ENCODE results near the gene ATP8B2.
"Not testable (repeated sequence)": the region's sequence is repeated elsewhere in the genome, so short reads cannot be mapped to it uniquely, and the experiment has no call there.

Gene ATP8B2

DNA sequence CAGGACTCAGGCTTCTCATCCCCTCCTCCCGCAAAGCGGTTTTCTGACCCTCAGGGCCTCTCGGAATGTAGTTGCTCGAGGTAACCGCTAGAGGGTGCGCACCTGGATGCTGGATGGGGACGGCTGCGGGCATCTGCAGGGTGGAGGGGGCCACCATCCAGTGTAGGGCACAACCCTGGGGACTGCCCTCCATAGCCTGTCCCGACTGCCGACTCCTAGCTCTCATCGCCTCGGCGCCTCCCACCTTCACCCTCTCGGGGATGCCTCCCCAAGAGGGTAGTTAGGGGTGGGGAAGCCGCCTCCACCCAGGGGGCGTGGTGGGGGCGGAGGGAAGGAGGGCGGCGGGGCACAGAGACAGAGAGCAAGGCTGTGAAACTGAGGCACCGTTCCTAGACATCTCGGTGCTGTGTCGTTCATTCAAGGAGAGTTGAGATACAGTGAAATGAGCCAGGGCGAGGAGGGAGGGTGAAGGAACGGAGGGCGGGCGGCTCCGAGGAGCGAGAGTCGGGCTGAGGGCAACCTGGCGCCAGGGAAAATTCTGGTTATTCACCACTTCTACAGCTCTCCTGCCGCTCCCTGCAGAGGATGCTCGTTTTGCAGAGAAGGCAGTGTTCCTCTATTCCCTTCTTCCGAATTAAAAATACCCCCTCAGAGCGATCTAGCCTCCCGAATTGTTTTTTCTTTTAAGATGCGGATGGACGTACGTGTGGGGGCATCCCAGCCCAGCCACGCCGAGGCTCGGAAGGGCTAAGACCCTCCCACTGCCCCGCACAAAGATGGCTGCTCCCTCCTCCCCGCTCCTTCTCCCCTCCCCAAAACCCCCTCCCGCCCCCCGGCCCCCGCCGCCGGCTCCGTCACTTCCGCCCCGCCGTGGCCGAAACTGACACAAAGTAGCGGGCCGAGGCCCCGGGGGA lies at the start of gene ATP8B2:
ATP8B2 (plus strand) TSS at position 857 of the 914 bp plus-strand sequence. CDS start 2,617 bp downstream, outside the sequence.
- in situ Hi-C loops (cut with HindIII; ENCODE audit: low sequenced_read_pairs): no loop called here

- in situ Hi-C loops (cut with HindIII; ENCODE audit: low sequenced_read_pairs): no loop called here
These were observed 48.5 kb upstream of the ATP8B2 start for GRCh38 chr1:154276797-154277196.

DNA sequence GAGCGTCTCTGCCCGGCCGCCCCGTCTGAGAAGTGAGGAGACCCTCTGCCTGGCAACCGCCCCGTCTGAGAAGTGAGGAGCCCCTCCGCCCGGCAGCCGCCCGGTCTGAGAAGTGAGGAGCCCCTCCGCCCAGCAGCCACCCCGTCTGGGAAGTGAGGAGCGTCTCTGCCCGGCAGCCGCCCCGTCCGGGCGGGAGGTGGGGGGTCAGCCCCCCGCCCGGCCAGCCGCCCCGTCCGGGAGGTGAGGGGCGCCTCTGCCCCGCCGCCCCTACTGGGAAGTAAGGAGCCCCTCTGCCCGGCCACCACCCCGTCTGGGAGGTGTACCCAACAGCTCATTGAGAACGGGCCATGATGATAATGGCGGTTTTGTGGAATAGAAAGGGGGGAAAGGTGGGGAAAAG lies 37.7 kb upstream of the ATP8B2 start:
- in situ Hi-C loops (cut with HindIII; ENCODE audit: low sequenced_read_pairs): not testable (repeated sequence)

DNA sequence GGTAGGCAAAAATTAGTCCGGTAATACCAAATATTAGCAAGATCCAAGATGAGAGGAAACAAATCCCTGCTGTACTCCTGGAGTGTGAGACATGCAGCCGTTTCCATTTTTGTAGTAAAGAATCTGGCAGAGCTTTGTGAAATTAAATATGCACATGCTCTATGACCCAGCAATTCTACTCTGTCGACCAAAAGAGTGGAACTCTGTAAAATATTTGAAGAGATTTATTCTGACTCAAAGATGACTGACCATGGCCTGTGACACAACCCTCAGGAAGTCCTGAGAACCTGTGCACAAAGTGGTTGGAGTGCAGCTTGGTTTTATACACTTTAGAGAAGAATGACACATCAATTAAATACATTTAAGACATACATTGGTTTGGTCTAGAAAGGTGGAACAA lies 36.7 kb upstream of the ATP8B2 start:
- in situ Hi-C loops (cut with HindIII; ENCODE audit: low sequenced_read_pairs): no loop called here

GRCh38 chr1:154290921-154291320 lies 34.4 kb upstream of the ATP8B2 start:
- in situ Hi-C loops (cut with HindIII; ENCODE audit: low sequenced_read_pairs): no loop called here

DNA sequence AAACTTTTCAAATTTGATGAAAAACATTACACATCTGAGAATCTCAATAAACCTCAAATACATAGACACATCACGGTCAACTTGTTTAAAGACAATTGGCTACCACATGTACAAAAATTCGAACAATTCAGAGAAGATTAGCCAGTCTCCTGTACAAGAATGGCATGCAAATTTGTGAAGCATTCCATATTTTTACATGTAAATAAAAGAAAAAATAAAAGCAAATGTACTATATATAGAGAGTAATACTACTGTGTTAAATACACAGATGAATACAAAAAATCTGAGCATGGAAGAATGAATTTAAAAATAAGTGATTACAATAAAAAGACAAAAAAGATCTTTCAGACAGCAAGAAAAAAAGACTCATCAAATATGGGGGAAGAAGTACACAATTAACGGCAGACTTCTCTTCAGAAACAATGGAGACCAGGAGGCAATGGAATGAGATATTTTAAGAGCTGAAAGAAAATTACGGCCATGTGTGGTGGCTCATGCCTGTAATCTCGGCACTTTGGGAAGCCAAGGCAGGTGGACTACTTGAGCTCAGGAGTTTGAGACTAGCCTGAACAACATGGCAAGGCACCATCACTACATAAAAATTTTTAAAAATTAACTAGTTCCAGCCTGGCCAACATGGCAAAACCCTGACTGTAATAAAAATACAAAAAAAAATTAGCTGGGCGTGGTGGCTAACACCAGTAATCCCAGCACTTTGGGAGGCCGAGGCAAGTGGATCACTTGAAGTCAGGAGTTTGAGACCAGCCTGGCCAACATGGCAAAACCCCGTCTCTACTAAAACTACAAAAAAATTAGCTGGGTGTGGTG lies 29.7 kb upstream of the ATP8B2 start:
- in situ Hi-C loops (cut with HindIII; ENCODE audit: low sequenced_read_pairs): no loop called here

DNA sequence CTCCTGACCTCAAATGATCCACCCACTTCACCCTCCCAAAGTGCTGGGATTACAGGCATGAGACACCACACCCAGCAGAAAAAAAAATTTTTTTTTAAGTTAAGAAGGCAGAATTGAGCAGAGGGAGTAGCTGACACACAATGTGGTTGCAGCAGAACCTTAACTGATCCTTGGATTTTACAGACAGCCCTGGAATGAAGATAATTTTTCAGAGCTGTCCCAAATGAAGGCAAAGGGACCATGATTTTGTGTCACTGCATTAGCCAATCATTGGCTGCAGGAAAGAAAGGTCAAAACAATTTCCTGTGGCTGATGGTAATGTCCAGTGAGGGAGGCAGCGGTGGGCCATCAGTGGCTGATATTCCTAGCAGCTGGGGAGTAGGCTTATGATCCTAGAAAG lies 23.7 kb upstream of the ATP8B2 start:
- in situ Hi-C loops (cut with HindIII; ENCODE audit: low sequenced_read_pairs): no loop called here

DNA sequence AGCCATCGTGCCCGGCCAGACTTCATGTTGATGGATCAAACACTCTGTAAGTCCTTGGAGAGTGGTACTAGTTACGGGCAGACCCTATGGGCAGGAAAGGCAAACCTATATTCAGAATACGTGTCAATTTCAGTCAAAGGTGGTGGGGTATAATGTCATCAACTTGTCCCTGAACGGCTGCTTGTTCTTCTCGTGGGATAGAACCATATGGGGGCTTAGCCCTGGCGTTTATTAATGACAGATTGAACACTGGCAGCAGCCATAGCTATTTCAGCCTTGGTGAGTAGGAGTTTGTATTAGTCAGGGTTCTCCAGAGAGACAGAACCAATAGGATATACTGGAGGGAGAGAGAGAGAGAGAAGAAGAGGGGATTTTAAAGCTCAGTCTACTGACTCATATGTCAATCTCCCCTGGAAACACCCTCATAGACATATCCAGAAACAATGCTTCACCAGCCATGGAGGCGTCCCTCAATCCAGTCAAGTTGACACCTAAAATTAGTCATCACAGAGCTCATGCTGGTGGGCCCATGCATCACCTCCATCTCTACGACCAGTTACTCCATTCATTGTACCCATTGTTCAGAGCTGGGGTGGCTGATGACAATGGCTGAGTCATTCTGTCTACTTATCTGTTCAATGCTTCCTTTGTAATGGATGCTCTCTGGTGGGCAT lies 20.5 kb upstream of the ATP8B2 start:
- in situ Hi-C loops (cut with HindIII; ENCODE audit: low sequenced_read_pairs): no loop called here

- in situ Hi-C loops (cut with HindIII; ENCODE audit: low sequenced_read_pairs): no loop called here
These were observed 19.2 kb upstream of the ATP8B2 start for GRCh38 chr1:154306151-154306550.

DNA sequence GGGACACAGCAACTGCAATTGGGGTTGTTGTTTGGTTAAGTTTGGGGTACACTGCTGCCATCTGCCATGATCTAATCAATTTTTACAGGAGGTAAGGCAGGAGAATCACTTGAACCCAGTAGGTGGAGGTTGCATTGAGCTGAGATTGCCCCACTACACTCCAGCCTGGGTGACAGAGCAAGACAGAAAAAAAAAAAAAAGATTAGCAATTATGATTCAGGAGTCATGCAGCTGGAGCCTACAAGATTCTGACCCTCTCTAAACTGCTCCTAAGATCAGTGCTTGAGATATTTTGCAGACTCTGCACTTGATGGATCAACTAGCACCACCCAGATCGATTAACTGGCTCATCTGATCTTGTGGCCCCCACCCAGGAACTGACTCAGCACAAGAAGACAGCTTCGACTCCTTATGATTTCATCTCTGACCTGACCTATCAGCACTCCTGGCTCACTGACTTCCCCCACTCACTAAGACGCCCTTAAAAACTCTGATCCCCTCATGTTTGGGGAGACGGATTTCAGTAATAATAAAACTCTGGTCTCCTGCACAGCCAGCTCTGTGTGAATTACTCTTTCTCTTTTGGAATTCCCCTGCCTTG lies 17.6 kb upstream of the ATP8B2 start:
- in situ Hi-C loops (cut with HindIII; ENCODE audit: low sequenced_read_pairs): not testable (repeated sequence)

DNA sequence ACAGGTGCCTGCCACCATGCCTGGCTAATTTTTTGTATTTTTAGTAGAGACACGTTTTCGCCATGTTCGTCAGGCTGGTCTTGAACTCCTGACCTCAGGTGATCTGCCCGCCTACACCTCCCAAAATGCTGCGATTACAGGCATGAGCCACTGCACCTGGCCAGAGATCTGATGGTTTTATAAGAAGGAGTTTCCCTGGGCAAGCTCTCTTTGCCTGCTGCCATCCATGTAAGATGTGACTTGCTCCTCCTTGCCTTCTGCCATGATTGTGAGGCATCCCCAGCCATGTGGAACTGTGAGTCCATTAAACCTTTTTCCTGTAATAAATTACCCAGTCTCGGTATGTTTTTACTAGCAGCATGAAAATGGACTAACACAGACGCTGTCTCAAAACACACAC lies 16.2 kb upstream of the ATP8B2 start:
- in situ Hi-C loops (cut with HindIII; ENCODE audit: low sequenced_read_pairs): not testable (repeated sequence)

DNA sequence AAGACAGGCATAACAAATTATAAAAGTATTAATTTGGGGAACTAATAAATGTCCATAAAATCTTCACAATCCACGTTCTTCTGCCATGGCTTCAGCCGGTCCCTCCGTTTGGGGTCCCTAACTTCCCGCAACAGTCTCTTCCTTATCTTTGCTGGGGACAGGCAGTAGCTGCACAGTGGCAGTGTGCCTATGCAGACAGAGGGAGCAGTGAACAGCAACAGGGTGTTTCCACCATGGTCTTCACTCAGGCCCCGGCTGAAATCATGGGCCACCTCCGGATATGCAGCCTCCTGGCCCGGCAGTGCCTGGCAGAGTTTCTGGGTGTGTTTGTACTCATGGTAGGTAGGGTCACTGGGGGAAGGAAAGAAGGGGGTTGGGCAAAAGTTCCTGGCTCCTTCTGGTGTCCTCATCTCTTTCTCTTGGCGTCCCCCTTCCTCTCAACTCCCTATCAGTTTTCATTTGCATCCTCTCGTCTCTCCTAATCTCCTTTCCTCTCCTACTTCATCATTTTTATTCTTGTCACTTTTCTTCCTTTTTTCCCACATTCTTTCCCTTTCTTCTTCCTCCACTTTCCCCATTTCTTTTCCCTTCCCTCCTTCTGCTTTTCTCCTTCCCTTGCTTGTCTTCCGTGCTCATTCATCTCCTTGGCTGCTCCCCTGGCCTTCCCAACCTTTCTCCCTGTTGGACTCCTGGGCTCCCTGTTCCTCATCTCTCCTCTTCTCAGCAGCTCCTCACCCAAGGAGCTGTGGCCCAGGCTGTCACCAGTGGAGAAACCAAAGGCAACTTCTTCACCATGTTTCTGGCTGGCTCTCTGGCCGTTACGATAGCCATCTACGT lies 12.9 kb upstream of the ATP8B2 start:
- in situ Hi-C loops (cut with HindIII; ENCODE audit: low sequenced_read_pairs): not testable (repeated sequence)

DNA sequence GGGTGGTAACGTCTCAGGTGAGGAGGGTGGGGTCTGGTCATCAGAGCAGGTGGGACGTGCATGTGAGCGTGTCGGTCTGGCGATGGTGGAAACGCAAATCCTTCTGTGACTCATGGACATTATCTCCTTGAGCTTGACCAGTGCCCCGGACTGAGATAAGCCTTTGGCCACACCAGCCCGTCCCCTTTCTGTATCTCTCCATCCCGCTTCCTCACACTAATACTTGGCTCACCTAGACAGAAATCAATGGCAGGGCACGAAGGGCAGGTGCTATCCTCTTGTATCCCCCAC lies 12.3 kb upstream of the ATP8B2 start:
- in situ Hi-C loops (cut with HindIII; ENCODE audit: low sequenced_read_pairs): no loop called here

DNA sequence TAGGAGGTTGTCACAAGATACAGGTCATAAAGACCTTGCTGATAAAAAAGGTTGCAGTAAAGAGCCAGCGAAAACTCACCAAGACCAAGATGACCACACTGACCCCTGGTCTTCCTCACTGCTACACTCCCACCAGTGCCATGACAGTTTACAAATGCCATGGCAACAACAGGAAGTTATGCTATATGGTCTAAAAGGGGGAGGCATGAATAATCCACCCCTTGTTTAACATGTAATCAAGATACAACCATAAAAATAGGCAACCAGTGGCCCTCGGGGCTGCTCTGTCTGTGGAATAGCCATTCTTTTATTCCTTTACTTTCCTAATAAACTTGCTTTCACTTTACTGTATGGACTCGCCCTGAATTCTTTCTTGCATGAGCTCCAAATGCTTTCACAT lies 11.1 kb upstream of the ATP8B2 start:
- in situ Hi-C loops (cut with HindIII; ENCODE audit: low sequenced_read_pairs): not testable (repeated sequence)

DNA sequence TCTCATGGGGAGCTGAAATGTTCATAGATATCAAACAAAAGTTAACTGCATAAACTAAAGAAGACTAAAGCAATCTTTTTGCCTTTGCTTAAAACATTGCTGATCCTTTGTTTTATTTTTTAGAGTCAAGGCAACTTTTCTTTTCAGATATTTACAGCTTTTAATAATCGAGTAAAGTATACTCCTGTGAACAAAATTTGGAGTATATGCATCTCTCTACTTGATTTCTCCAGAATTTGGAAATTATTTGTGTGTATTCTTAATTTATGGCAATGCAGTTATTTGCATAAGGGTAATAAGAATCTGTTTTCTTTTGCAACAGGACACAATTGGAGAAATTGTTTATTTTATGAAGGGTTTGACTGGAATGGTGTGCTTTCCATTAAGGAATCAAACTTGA lies 8.6 kb upstream of the ATP8B2 start:
- in situ Hi-C loops (cut with HindIII; ENCODE audit: low sequenced_read_pairs): no loop called here

GRCh38 chr1:154318386-154318785 lies 6.9 kb upstream of the ATP8B2 start:
- in situ Hi-C loops (cut with HindIII; ENCODE audit: low sequenced_read_pairs): no loop called here

GRCh38 chr1:154320882-154321608 lies 4.3 kb upstream of the ATP8B2 start, which contains the start of gene AQP10:
Gene AQP10 (plus strand): TSS chr1:154321093. CDS start chr1:154321156, 63 bp downstream.
- in situ Hi-C loops (cut with HindIII; ENCODE audit: low sequenced_read_pairs): no loop called here

DNA sequence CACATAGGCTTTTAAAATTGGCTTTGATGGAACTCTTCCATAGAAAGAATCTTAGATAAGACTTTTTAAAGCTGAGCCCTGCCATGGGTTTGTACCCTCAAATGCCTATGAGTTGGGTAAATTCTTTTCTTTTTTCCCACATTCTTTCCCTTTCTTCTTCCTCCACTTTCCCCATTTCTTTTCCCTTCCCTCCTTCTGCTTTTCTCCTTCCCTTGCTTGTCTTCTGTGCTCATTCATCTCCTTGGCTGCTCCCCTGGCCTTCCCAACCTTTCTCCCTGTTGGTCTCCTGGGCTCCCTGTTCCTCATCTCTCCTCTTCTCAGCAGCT lies 3.8 kb upstream of the ATP8B2 start:
- in situ Hi-C loops (cut with HindIII; ENCODE audit: low sequenced_read_pairs): not testable (repeated sequence)

GRCh38 chr1:154323493-154323892 lies 1.8 kb upstream of the ATP8B2 start:
- in situ Hi-C loops (cut with HindIII; ENCODE audit: low sequenced_read_pairs): no loop called here

DNA sequence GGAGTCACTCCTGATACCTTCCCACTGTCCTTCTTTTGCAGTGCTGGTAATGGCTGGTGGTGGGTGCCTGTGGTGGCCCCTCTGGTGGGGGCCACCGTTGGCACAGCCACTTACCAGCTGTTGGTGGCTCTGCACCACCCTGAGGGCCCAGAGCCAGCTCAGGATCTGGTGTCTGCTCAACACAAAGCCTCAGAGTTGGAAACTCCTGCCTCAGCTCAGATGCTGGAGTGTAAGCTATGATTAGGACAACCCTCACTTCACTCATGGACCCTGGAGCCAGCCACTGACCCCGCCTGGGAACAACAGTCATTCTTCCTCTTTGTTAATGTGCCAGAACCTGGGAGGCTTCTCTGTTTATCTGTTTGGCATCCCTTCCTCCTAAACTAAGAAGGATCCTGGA lies 1.1 kb upstream of the ATP8B2 start:
- in situ Hi-C loops (cut with HindIII; ENCODE audit: low sequenced_read_pairs): no loop called here

Measured in DLD1 (cell line).